ENCODE data around the gene CDH15. TPM values are rescaled to one million over a fixed set of nuclear protein-coding genes. Genes with fewer than 3 reads are reported as not detected.

Gene CDH15
- total RNA-seq, 1 donor from 2014 or later: 0.35 TPM

DNA sequence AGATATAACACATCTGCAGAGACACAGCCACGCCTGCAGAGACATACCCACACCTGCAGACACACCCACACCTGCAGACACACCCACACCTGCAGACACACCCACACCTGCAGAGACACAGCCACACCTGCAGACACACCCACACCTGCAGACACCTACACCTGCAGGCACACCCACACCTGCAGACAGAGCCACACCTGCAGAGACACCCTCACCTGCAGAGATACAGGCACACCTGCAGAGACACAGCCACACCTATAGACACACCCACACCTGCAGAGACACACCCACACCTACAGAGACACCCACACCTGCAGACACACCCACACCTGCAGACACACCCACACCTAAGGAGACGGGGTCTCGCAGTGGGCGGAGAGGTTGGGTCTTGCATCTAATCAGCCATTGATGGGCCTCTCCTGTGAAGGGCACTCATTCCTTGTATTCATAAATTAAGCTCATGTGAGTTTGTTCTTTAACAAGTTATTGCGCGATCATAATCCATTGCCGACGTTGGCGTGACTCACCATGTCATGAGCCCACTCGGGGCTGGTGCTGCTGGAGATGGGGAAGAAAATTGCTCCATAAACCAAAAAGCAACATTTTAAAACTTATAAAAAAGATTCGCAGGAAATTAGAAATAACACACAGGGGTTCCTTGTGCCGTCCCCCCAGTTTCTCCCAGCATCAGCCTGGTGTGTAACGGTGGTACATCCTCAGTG lies 28.9 kb upstream of the CDH15 start:
- Mint-ChIP-seq H3K36me3 (ENCODE audit: unreplicated experiment) (peaks cover 5% of the 10 kb centered on the region), H3K27ac (ENCODE audit: unreplicated experiment) (no peak overlapping the region), H3K27me3 (ENCODE audit: unreplicated experiment) (no peaks in the 10 kb centered on the region), H3K9me3 (ENCODE audit: unreplicated experiment) (no peaks in the 10 kb centered on the region), H3K4me3 (ENCODE audit: unreplicated experiment) (no peak overlapping the region), H3K4me1 (ENCODE audit: unreplicated experiment) (no peaks in the 10 kb centered on the region)
- TF ChIP-seq, protein P1, sequence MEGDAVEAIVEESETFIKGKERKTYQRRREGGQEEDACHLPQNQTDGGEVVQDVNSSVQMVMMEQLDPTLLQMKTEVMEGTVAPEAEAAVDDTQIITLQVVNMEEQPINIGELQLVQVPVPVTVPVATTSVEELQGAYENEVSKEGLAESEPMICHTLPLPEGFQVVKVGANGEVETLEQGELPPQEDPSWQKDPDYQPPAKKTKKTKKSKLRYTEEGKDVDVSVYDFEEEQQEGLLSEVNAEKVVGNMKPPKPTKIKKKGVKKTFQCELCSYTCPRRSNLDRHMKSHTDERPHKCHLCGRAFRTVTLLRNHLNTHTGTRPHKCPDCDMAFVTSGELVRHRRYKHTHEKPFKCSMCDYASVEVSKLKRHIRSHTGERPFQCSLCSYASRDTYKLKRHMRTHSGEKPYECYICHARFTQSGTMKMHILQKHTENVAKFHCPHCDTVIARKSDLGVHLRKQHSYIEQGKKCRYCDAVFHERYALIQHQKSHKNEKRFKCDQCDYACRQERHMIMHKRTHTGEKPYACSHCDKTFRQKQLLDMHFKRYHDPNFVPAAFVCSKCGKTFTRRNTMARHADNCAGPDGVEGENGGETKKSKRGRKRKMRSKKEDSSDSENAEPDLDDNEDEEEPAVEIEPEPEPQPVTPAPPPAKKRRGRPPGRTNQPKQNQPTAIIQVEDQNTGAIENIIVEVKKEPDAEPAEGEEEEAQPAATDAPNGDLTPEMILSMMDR (IDR thresholded peaks at IDR 0.05): no peak
- no peak for DNase-seq (ENCODE audit: extremely low spot score, unreplicated experiment)

DNA sequence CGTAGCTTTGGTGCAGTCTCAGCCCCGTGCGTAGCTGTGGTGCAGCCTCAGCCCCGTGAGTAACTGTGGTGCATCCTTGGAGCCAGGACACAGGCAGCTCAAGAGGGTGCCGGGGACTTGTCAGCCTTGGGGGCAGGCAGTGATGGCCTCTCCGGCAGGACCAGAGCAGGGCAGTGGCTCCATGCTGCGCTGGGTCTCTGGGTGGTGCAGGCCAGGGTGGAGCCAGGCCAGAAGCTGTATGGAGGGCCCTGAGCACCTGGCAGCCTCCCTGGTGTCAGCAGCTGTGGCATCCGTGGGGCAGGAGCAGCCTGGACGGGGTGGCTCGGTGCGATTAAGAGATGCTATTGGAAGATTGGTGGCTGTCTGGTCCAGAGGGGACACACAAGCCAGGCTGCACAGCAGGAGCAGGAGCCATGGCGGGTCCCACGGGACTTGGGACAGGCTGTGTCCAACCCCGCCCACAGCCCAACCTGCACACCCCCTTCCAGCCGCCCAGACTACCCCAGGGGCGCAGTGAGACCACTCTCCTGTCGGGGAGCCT lies 28.3 kb upstream of the CDH15 start:
- Mint-ChIP-seq H3K27ac (ENCODE audit: unreplicated experiment) (no peak overlapping the region), H3K27me3 (ENCODE audit: unreplicated experiment) (no peaks in the 10 kb centered on the region), H3K4me3 (ENCODE audit: unreplicated experiment) (no peak overlapping the region), H3K9me3 (ENCODE audit: unreplicated experiment) (no peaks in the 10 kb centered on the region), H3K4me1 (ENCODE audit: unreplicated experiment) (no peaks in the 10 kb centered on the region), H3K36me3 (ENCODE audit: unreplicated experiment) (peaks cover 7% of the 10 kb centered on the region)
- TF ChIP-seq, protein P1 (IDR thresholded peaks at IDR 0.05): no peak
- no peak for DNase-seq (ENCODE audit: extremely low spot score, unreplicated experiment)

DNA sequence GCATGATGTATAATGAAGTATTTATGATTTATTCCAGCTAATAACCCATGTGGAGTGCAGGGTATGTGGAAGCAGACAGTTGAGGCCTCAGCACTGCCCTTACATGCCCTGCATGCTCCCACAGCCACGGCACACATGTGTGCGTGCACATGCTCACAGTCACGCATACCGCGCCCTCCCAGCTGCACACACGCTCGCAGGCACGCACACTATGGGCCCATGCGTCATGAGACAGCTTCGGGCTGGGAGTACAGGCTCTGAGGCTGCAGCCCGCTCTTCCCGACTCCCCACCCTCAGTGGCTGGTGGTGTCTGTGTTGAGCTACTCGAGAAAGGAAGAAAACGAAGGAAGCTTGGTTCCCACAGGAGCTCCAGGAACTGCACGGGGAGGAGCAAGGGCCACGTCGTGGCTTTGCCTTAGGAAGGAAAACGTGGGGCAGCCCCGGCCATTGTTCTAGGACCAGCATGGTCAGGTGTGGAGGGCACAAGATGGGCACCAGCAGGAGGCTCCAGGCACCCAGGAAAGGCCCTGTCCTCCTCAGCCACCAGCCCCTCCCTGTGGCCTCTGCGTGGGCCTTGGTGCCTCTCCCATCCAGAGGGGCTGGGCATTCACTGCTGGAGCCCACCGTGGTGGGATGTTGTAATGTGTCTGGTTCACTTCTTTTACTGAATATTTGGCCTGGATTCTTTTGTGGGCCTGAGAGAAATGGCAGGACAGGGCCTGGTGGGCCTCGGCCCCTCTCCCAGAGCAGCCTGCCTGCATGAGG lies 27.5 kb upstream of the CDH15 start:
- no peak overlapping the region for H3K4me3 Mint-ChIP-seq (ENCODE audit: unreplicated experiment)
- H3K4me1 Mint-ChIP-seq (ENCODE audit: unreplicated experiment): no peaks in the 10 kb centered on the region
- H3K27ac Mint-ChIP-seq (ENCODE audit: unreplicated experiment): no peak overlapping the region
- no peak for DNase-seq (ENCODE audit: extremely low spot score, unreplicated experiment)
- TF ChIP-seq, protein P1 (IDR thresholded peaks at IDR 0.05): no peak
- no peaks in the 10 kb centered on the region for H3K27me3 Mint-ChIP-seq (ENCODE audit: unreplicated experiment)
- H3K9me3 Mint-ChIP-seq (ENCODE audit: unreplicated experiment): no peaks in the 10 kb centered on the region
- peaks cover 11% of the 10 kb centered on the region for H3K36me3 Mint-ChIP-seq (ENCODE audit: unreplicated experiment)

DNA sequence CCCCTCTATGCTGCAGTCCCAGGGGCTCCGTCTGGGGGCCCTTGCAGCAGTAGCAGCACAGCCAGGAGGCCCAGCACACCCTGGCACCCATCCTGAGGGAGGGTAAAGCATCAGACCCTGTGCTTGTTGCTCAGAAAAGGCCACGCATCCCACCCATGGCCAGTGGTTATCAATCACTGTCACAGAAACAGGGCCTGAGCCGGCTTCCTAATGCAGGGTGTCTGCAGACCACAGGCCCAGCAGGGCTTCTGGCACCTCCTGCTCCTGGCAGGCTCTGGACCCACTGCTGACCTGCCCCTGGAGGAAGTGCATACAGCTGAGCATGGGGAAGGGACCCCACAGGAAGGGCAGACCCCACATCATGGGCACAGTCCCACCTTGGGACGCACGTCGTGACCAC lies 26.9 kb upstream of the CDH15 start:
- no peaks in the 10 kb centered on the region for H3K27me3 Mint-ChIP-seq (ENCODE audit: unreplicated experiment)
- no peak overlapping the region for H3K27ac Mint-ChIP-seq (ENCODE audit: unreplicated experiment)
- H3K36me3 Mint-ChIP-seq (ENCODE audit: unreplicated experiment): peaks cover 16% of the 10 kb centered on the region
- DNase-seq (ENCODE audit: extremely low spot score, unreplicated experiment): no peak
- H3K4me3 Mint-ChIP-seq (ENCODE audit: unreplicated experiment): no peak overlapping the region
- H3K4me1 Mint-ChIP-seq (ENCODE audit: unreplicated experiment): no peaks in the 10 kb centered on the region
- no peaks in the 10 kb centered on the region for H3K9me3 Mint-ChIP-seq (ENCODE audit: unreplicated experiment)
- TF ChIP-seq, protein P1 (IDR thresholded peaks at IDR 0.05): no peak

All from osteocyte (in vitro differentiated cells).